ENCODE results near the gene PSMG3. TPM values are rescaled to one million over a fixed set of nuclear protein-coding genes. Genes with fewer than 3 reads are reported as not detected.
A peak's percentile ranks its signal among the peaks of the same experiment; 100 is the strongest.

The PSMG3 gene
- total RNA-seq, 5 donors from 2014 or later (not counting 1 experiment from before 2014, with no cell fraction given), result 17.6 to 28.5 (median 20.6) TPM

- CTCF ChIA-PET, result no interaction called here
- Mint-ChIP-seq H3K36me3 (peaks cover 17% of the 10 kb centered on the region), H3K4me1 (peaks cover 0 to 8% (median 7%) of the 10 kb centered on the region in 3 donors), H3K9me3 (no peaks in the 10 kb centered on the region), H3K4me3 (no peak overlapping the region), H3K27me3 (no peaks in the 10 kb centered on the region), H3K27ac (no peak overlapping the region)
- Histone ChIP-seq H3K27ac (ENCODE audit: low read length) (no peak overlapping the region), H3K4me1 (ENCODE audit: control insufficient read depth in 1 of 2, extremely low read depth in 1 of 2, insufficient read depth in 2 of 2, low read length in 2 of 2) (peaks cover 0 to 9% of the 10 kb centered on the region in 2 experiments), H3K9me3 (no peaks in the 10 kb centered on the region), H3K4me3 (ENCODE audit: control insufficient read depth in 1 of 2, extremely low read depth in 1 of 2, low read length in 1 of 2) (no peak overlapping the region), H3K36me3 (ENCODE audit: control insufficient read depth in 2 of 2, extremely low read depth in 1 of 2, insufficient read depth in 1 of 2, low read length in 1 of 2) (peaks cover 24 to 51% of the 10 kb centered on the region in 2 donors), H3K27me3 (replicated peaks in 1 of 2; ENCODE audit: control insufficient read depth in 2 of 2, extremely low read depth in 1 of 2, insufficient read depth in 2 of 2, low read length in 1 of 2) (no peaks in the 10 kb centered on the region)
- ATAC-seq (replicated peaks in 1 of 4) (no peak), DNase-seq (no peak)
- 91% methylated on average over 31 of the region's 31 CpGs for WGBS (ENCODE audit: insufficient coverage)
- POLR2A ChIA-PET, result no interaction called here
These were observed 29.0 kb downstream of the PSMG3 start for GRCh38 chr7:1540776-1541271.

GRCh38 chr7:1539882-1540775 lies 29.7 kb downstream of the PSMG3 start:
- WGBS (ENCODE audit: insufficient coverage), result 96% methylated on average over 56 of the region's 73 CpGs
- Histone ChIP-seq H3K27me3 (replicated peaks in 1 of 2; ENCODE audit: control insufficient read depth in 2 of 2, extremely low read depth in 1 of 2, insufficient read depth in 2 of 2, low read length in 1 of 2) (no peaks in the 10 kb centered on the region), H3K9me3 (no peaks in the 10 kb centered on the region), H3K27ac (ENCODE audit: low read length) (no peak overlapping the region), H3K36me3 (ENCODE audit: control insufficient read depth in 2 of 2, extremely low read depth in 1 of 2, insufficient read depth in 1 of 2, low read length in 1 of 2) (peaks cover 25 to 54% of the 10 kb centered on the region in 2 donors), H3K4me1 (ENCODE audit: control insufficient read depth in 1 of 2, extremely low read depth in 1 of 2, insufficient read depth in 2 of 2, low read length in 2 of 2) (peaks cover 0 to 12% of the 10 kb centered on the region in 2 experiments), H3K4me3 (ENCODE audit: control insufficient read depth in 1 of 2, extremely low read depth in 1 of 2, low read length in 1 of 2) (no peak overlapping the region)
- Mint-ChIP-seq H3K4me1 (peaks cover 0 to 8% (median 7%) of the 10 kb centered on the region in 3 donors), H3K36me3 (peaks cover 17% of the 10 kb centered on the region), H3K27me3 (no peaks in the 10 kb centered on the region), H3K4me3 (no peak overlapping the region), H3K9me3 (no peaks in the 10 kb centered on the region), H3K27ac (no peak overlapping the region)
- ATAC-seq (replicated peaks in 1 of 4) (no peak), DNase-seq (no peak)
- POLR2A ChIA-PET, result no interaction called here
- CTCF ChIA-PET, result interaction anchor here in 1 of 2 donors (0.5 kb wide), 1 partner anchor 29 kb away, joined by 3 read pairs; no protein-coding TSS in a partner anchor

DNA sequence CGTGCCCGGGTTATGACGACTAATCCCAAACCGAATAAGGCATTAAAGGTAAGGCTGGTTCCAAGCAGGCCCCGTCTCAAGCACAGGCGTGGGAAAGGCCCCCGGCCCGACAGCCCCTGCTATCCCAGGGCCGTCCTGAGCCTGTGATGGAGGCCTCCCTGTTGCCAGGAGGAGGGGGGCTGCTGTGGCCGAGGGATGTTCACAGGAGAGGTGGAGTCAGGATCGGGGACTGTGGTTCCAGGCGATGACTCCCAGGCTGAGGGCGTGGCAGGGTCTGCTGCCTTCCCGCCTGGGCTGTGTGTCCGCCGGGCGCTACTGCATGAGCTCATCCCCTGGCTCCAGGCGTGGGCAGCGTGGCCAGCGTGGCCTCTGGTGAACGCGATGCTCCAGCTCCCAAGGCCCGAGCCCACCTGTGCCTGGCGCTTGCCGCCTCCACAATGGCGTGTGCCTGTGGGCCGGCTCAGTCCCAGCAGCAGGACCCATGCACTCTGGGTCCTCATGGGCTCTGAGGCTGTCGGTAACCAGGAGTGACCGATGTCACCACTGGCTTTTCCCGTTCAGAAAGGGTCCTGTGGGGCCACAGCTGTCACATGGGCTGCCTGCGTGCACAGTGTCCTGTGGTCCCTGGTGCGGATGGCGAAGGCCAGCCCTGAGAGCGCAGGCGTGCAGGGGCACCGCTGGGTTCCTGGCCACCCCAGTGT lies 30.5 kb downstream of the PSMG3 start:
- CTCF ChIA-PET, result no interaction called here
- WGBS (ENCODE audit: insufficient coverage), result 90% methylated on average over 32 of the region's 36 CpGs
- POLR2A ChIA-PET, result no interaction called here
- Histone ChIP-seq H3K4me1 (ENCODE audit: control insufficient read depth in 1 of 2, extremely low read depth in 1 of 2, insufficient read depth in 2 of 2, low read length in 2 of 2) (peaks cover 0 to 18% of the 10 kb centered on the region in 2 experiments), H3K9me3 (no peaks in the 10 kb centered on the region), H3K36me3 (ENCODE audit: control insufficient read depth in 2 of 2, extremely low read depth in 1 of 2, insufficient read depth in 1 of 2, low read length in 1 of 2) (peaks cover 25 to 54% of the 10 kb centered on the region in 2 donors), H3K4me3 (ENCODE audit: control insufficient read depth in 1 of 2, extremely low read depth in 1 of 2, low read length in 1 of 2) (no peak overlapping the region), H3K27ac (ENCODE audit: low read length) (no peak overlapping the region), H3K27me3 (replicated peaks in 1 of 2; ENCODE audit: control insufficient read depth in 2 of 2, extremely low read depth in 1 of 2, insufficient read depth in 2 of 2, low read length in 1 of 2) (no peaks in the 10 kb centered on the region)
- no peak for ATAC-seq (replicated peaks in 1 of 4)
- no peaks in the 10 kb centered on the region for H3K27me3 Mint-ChIP-seq
- H3K4me1 Mint-ChIP-seq, result peaks cover 0 to 12% (median 11%) of the 10 kb centered on the region in 3 donors
- no peak overlapping the region for H3K27ac Mint-ChIP-seq
- peaks cover 17% of the 10 kb centered on the region for H3K36me3 Mint-ChIP-seq
- no peaks in the 10 kb centered on the region for H3K9me3 Mint-ChIP-seq
- no peak for DNase-seq
- H3K4me3 Mint-ChIP-seq, result no peak overlapping the region

- Mint-ChIP-seq H3K9me3 (no peaks in the 10 kb centered on the region), H3K4me3 (no peak overlapping the region), H3K27me3 (no peaks in the 10 kb centered on the region), H3K27ac (no peak overlapping the region), H3K36me3 (peaks cover 17% of the 10 kb centered on the region), H3K4me1 (peaks cover 3 to 17% (median 17%) of the 10 kb centered on the region in 3 donors)
- ChIA-PET POLR2A (no interaction called here), CTCF (no interaction called here)
- H3K9me3 ChIP-seq, result no peaks in the 10 kb centered on the region
- DNase-seq, result no peak
- H3K36me3 ChIP-seq (ENCODE audit: control insufficient read depth in 2 of 2, extremely low read depth in 1 of 2, insufficient read depth in 1 of 2, low read length in 1 of 2), result peaks cover 25 to 50% of the 10 kb centered on the region in 2 donors
- H3K4me3 ChIP-seq (ENCODE audit: control insufficient read depth in 1 of 2, extremely low read depth in 1 of 2, low read length in 1 of 2), result no peak overlapping the region
- 84% methylated on average over 21 of the region's 25 CpGs for WGBS (ENCODE audit: insufficient coverage)
- no peak overlapping the region for H3K27ac ChIP-seq (ENCODE audit: low read length)
- H3K4me1 ChIP-seq (ENCODE audit: control insufficient read depth in 1 of 2, extremely low read depth in 1 of 2, insufficient read depth in 2 of 2, low read length in 2 of 2), result peaks cover 0 to 24% of the 10 kb centered on the region in 2 experiments
- no peak for ATAC-seq (replicated peaks in 1 of 4)
- H3K27me3 ChIP-seq (replicated peaks in 1 of 2; ENCODE audit: control insufficient read depth in 2 of 2, extremely low read depth in 1 of 2, insufficient read depth in 2 of 2, low read length in 1 of 2), result no peaks in the 10 kb centered on the region
These were observed 31.2 kb downstream of the PSMG3 start for GRCh38 chr7:1538544-1539180.

DNA sequence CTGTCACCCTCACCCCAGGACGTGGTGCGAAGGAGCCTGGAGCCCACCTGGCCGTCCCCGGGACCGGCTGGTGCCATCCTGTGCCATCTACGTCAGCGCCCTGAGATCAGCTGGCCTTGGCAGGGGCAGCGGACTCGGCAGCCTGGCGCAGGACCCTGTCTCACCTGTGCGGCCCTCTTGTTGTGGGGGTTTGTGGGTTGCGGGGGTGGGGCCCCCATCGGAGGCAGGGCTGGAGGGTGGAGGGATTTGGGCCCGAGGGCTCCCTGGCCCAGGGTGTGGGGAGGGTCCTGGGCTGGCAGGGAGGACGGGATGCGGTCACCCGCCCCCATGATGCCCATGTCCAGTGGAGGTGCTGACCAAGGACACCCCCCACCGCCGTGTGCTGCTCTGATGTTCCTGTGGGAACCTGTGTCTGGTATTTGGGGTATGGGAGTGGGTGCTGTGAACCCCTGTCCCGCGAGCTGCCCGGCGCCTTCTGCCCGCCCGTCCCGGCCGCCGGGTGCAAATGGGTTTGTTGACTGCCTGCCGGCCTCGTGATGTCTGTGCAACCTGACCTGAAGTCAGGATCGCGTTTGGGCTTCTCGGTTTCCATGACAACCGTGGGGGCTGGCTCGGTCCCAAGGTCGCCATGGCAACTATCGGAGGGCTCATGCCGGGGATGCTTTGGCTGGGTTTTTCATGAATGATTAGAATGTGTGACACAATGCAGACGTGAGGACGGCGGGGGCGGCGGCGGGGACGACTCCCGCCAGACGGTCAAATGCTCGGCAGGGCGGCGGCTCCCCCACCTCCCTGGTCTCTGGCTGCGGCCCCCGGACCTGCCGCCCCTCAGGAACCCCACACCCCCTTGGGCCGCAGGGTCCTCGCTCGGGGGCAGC lies 32.1 kb downstream of the PSMG3 start:
- Mint-ChIP-seq H3K4me1 (peaks cover 12 to 26% (median 26%) of the 10 kb centered on the region in 3 donors), H3K9me3 (no peaks in the 10 kb centered on the region), H3K36me3 (peaks cover 15% of the 10 kb centered on the region), H3K4me3 (no peak overlapping the region), H3K27me3 (no peaks in the 10 kb centered on the region), H3K27ac (no peak overlapping the region)
- WGBS (ENCODE audit: insufficient coverage), result 91% methylated on average over 23 of the region's 56 CpGs
- ATAC-seq (replicated peaks in 1 of 4) (no peak), DNase-seq (peak in 1 of 35 experiments; percentile 28)
- H3K9me3 ChIP-seq, result no peaks in the 10 kb centered on the region
- H3K36me3 ChIP-seq (ENCODE audit: control insufficient read depth in 2 of 2, extremely low read depth in 1 of 2, insufficient read depth in 1 of 2, low read length in 1 of 2), result peaks cover 23 to 44% of the 10 kb centered on the region in 2 donors
- POLR2A ChIA-PET, result no interaction called here
- peaks cover 3 to 33% of the 10 kb centered on the region in 2 experiments for H3K4me1 ChIP-seq (ENCODE audit: control insufficient read depth in 1 of 2, extremely low read depth in 1 of 2, insufficient read depth in 2 of 2, low read length in 2 of 2)
- no peaks in the 10 kb centered on the region for H3K27me3 ChIP-seq (replicated peaks in 1 of 2; ENCODE audit: control insufficient read depth in 2 of 2, extremely low read depth in 1 of 2, insufficient read depth in 2 of 2, low read length in 1 of 2)
- CTCF ChIA-PET, result no interaction called here
- no peak overlapping the region for H3K27ac ChIP-seq (ENCODE audit: low read length)
- no peak overlapping the region for H3K4me3 ChIP-seq (ENCODE audit: control insufficient read depth in 1 of 2, extremely low read depth in 1 of 2, low read length in 1 of 2)
